OCI-LY7 (cell line): Measurements from ENCODE around the gene SPG11. TPM values are rescaled to one million over a fixed set of nuclear protein-coding genes. Genes with fewer than 3 reads are reported as not detected.

Experiments
- BruUV-seq: library from RNA; stranded (reverse); fragments of 400-500 nt; replicated peaks from 2 replicates; lab custom pipeline; 2021; lab: Mats Ljungman, UMichigan
- CTCF ChIA-PET: fragments of 300-600 bp; sonication (Branson Sonifier 250); formaldehyde crosslinking; loops from one replicate; lab custom pipeline; 2022; ENCODE audit warnings: antibody characterized with exemption; ENCODE audit not compliant: unreplicated experiment; lab: Charles Lee
- POLR2A ChIA-PET: fragments of 300-600 bp; sonication (Branson Sonifier 250); formaldehyde crosslinking; loops from one replicate; lab custom pipeline; 2022; ENCODE audit warnings: antibody characterized with exemption; lab: Charles Lee
- DNase-seq: peaks from one replicate; pipeline ENCODE4 v3.0.0-alpha.2; 2015; ENCODE audit warnings: low spot score
- H2AFZ ChIP-seq: fragments of 200-600 bp; sonication (generic), shearing (Covaris generic); 2 replicates; pipeline ENCODE4 v1.6.1; 2014; ENCODE audit warnings: mild to moderate bottlenecking, antibody characterized with exemption, low read length, moderate library complexity
- H3K27ac ChIP-seq: fragments of 200-600 bp; sonication (generic); 2 replicates; pipeline ENCODE4 v1.5.1; 2014; ENCODE audit warnings: mixed run types, low read depth, mild to moderate bottlenecking, moderate library complexity, low read length, inconsistent platforms; ENCODE audit not compliant: poor library complexity, severe bottlenecking
- H3K36me3 ChIP-seq: fragments of 200-600 bp; sonication (generic); 2 replicates; pipeline ENCODE4 v1.6.1; 2014; ENCODE audit warnings: mild to moderate bottlenecking, antibody characterized with exemption, low read length, moderate library complexity, mixed read lengths; ENCODE audit not compliant: insufficient read depth
- H3K4me1 ChIP-seq: fragments of 200-600 bp; sonication (generic); 2 replicates; pipeline ENCODE4 v1.5.1; 2014; ENCODE audit warnings: mild to moderate bottlenecking, low read length; ENCODE audit not compliant: insufficient read depth, poor library complexity, severe bottlenecking
- H3K4me2 ChIP-seq: fragments of 200-600 bp; sonication (generic); 2 replicates; pipeline ENCODE4 v1.6.1; 2014; ENCODE audit warnings: mild to moderate bottlenecking, low read length
- H3K4me3 ChIP-seq: fragments of 200-600 bp; sonication (generic); 2 replicates; pipeline ENCODE4 v1.5.1; 2014; ENCODE audit warnings: mild to moderate bottlenecking, low read depth, low read length; ENCODE audit not compliant: poor library complexity, severe bottlenecking
- H3K79me2 ChIP-seq: fragments of 200-600 bp; sonication (generic); 2 replicates; pipeline ENCODE4 v1.6.1; 2016; ENCODE audit warnings: low read depth, mild to moderate bottlenecking, low read length, moderate library complexity, mixed read lengths; ENCODE audit not compliant: insufficient read depth
- H3K9me2 ChIP-seq: fragments of 200-600 bp; sonication (generic); 2 replicates; pipeline ENCODE4 v1.6.1; 2016; ENCODE audit warnings: mild to moderate bottlenecking, low read length, mixed read lengths; ENCODE audit not compliant: insufficient read depth
- H3K9me3 ChIP-seq: fragments of 200-600 bp; sonication (generic); 2 replicates; pipeline ENCODE4 v1.6.1; 2014; ENCODE audit warnings: mild to moderate bottlenecking, mixed run types, low read length, mixed read lengths
- H4K20me1 ChIP-seq: fragments of 200-600 bp; sonication (generic); 2 replicates; pipeline ENCODE4 v1.6.1; 2014; ENCODE audit warnings: mild to moderate bottlenecking, antibody characterized with exemption, low read length, moderate library complexity, mixed read lengths; ENCODE audit not compliant: insufficient read depth
- CTCF ChIP-seq: fragments of 200-600 bp; sonication (generic); conservative IDR thresholded peaks from 2 replicates; pipeline ENCODE4 v1.5.1; 2014; ENCODE audit warnings: mild to moderate bottlenecking, antibody characterized with exemption, low read length, moderate library complexity, mixed read lengths
- EZH2phosphoT487 ChIP-seq: fragments of 200-600 bp; sonication (generic); IDR thresholded peaks from 2 replicates; pipeline ENCODE4 v1.6.1; 2018; ENCODE audit warnings: low read depth, borderline replicate concordance, mild to moderate bottlenecking, mixed run types, antibody characterized with exemption, low read length, moderate library complexity, mixed read lengths
- intact Hi-C: fragments of 100-400 bp; cut with micrococcal nuclease; formaldehyde crosslinking; loops from one replicate; pipeline ENCODE4 v1.10.0; 2022; ENCODE audit not compliant: unreplicated experiment
- total RNA-seq, 2 experiments: library from RNA; depleted of rRNA in 1 of 2; stranded (reverse); fragments of >200 nt in 1 of 2; shearing (Covaris generic) in 1 of 2; gene quantifications; 2 replicates each; pipeline ENCODE4 v1.2.3, GENCODE V29; 2014 to 2022

Gene SPG11
- total RNA-seq, 2 experiments from 2014 or later = 69.1 to 92.8 TPM

GRCh38 chr15:44595656-44596510, 67.6 kb downstream of the SPG11 start:
- H3K27ac ChIP-seq = no peak overlapping the region
- TSS peak; percentile 14 for BruUV-seq
- H4K20me1 ChIP-seq = no peaks in the 10 kb centered on the region
- intact Hi-C loops = no loop called here
- no peak for TF ChIP-seq EZH2phosphoT487
- no peak for TF ChIP-seq CTCF
- no peaks in the 10 kb centered on the region for H3K9me2 ChIP-seq
- ChIA-PET POLR2A (interaction anchor here (1.0 kb wide), 1 partner anchor 203 kb away, joined by 3 read pairs; no protein-coding TSS in a partner anchor), CTCF (no interaction called here)
- no peaks in the 10 kb centered on the region for H3K9me3 ChIP-seq
- H3K4me2 ChIP-seq = no peak overlapping the region
- DNase-seq = no peak
- H3K36me3 ChIP-seq = peaks cover 78% of the 10 kb centered on the region
- H3K4me3 ChIP-seq = no peak overlapping the region
- H3K79me2 ChIP-seq = no peaks in the 10 kb centered on the region
- H2AFZ ChIP-seq = no peak overlapping the region
- no peaks in the 10 kb centered on the region for H3K4me1 ChIP-seq

GRCh38 chr15:44595246-44595645, 68.2 kb downstream of the SPG11 start:
- Histone ChIP-seq H4K20me1 (no peaks in the 10 kb centered on the region), H2AFZ (no peak overlapping the region), H3K9me3 (no peaks in the 10 kb centered on the region), H3K4me3 (no peak overlapping the region), H3K36me3 (peaks cover 78% of the 10 kb centered on the region), H3K4me1 (no peaks in the 10 kb centered on the region), H3K79me2 (no peaks in the 10 kb centered on the region), H3K9me2 (no peaks in the 10 kb centered on the region), H3K27ac (no peak overlapping the region), H3K4me2 (no peak overlapping the region)
- intact Hi-C loops = no loop called here
- TF ChIP-seq CTCF (no peak), EZH2phosphoT487 (no peak)
- no TSS peak for BruUV-seq
- POLR2A ChIA-PET = interaction anchor here (1.0 kb wide), 1 partner anchor 203 kb away, joined by 3 read pairs; no protein-coding TSS in a partner anchor
- CTCF ChIA-PET = no interaction called here
- DNase-seq = no peak
